K562 (cell line): ENCODE measurements around the gene RNF213. TPM values are rescaled to one million over a fixed set of nuclear protein-coding genes. Genes with fewer than 3 reads are reported as not detected.

Source experiments
- ATAC-seq: fragments of 200-7000 bp; cut with Tn5 transposase; 3 replicates; pipeline ENCODE4 v1.9.1; 2020; ENCODE audit warnings: moderate library complexity
- BruUV-seq: library from RNA; stranded (reverse); fragments of 400-500 nt; replicated peaks from 2 replicates; lab custom pipeline; 2021; lab: Mats Ljungman, UMichigan
- CTCF ChIA-PET: fragments of 300-600 bp; formaldehyde crosslinking; extraction: SDS; loops from one replicate; lab custom pipeline; 2021; ENCODE audit warnings: low intra/inter-chr PET ratio; lab: Yijun Ruan, JAX
- POLR2A ChIA-PET: fragments of 300-600, 350-650 bp; sonication (Branson Sonifier 250); formaldehyde crosslinking; extraction: SDS; loops from one replicate; lab custom pipeline; 2021; ENCODE audit warnings: antibody characterized with exemption, inconsistent platforms; lab: Yijun Ruan, JAX
- DNase-seq, 4 experiments: peaks; one replicate each; pipeline versions ENCODE4 v3.0.0 to v3.0.0-alpha.2; 2011 to 2018; ENCODE audit warnings: low spot score in 3 of 4, mixed read lengths in 3 of 4; ENCODE audit errors: extremely low read depth in 1 of 4
- FAIRE-seq: peaks from 2 replicates; lab custom pipeline; 2011; peaks lifted over from hg19 to GRCh38; lab: Jason Lieb, UNC
- H2AFZ ChIP-seq: 2 replicates; pipeline ENCODE4 v1.6.0; 2011; ENCODE audit warnings: low read depth, low read length, control low read depth, inconsistent platforms
- H3K27ac ChIP-seq: fragments of 200-600 bp; 3 replicates; pipeline ENCODE4 v1.8.0; 2011; ENCODE audit warnings: low read depth, mild to moderate bottlenecking, control low read depth, inconsistent platforms, low read length, moderate library complexity, mixed read lengths; ENCODE audit errors: extremely low read depth
- H3K27me3 ChIP-seq, 2 experiments: fragments of 300-600 bp in 1 of 2; 2 replicates in 1 of 2; 3 replicates in 1 of 2; pipeline versions ENCODE4 v1.6.0 to v1.8.0; 2011; ENCODE audit warnings: inconsistent platforms in 2 of 2, low read length in 2 of 2, mild to moderate bottlenecking in 1 of 2, mixed read lengths in 1 of 2, moderate library complexity in 1 of 2; ENCODE audit not compliant: control insufficient read depth in 2 of 2, insufficient read depth in 2 of 2
- H3K36me3 ChIP-seq: fragments of 300-600 bp; 3 replicates; pipeline ENCODE4 v1.8.0; 2011; ENCODE audit warnings: mild to moderate bottlenecking, low read length, inconsistent platforms; ENCODE audit not compliant: control insufficient read depth, insufficient read depth
- H3K4me1 ChIP-seq, 2 experiments: fragments of 200-600 bp in 1 of 2; replicated peaks in 1 of 2; 2 replicates in 1 of 2; 3 replicates in 1 of 2; pipeline versions ENCODE4 v1.5.1 to v1.8.0; 2011; ENCODE audit warnings: inconsistent platforms in 2 of 2, low read length in 2 of 2, mild to moderate bottlenecking in 1 of 2, mixed read lengths in 1 of 2, moderate library complexity in 1 of 2; ENCODE audit not compliant: control insufficient read depth in 2 of 2, insufficient read depth in 2 of 2
- H3K4me2 ChIP-seq: 2 replicates; pipeline ENCODE4 v1.6.1; 2011; ENCODE audit warnings: low read length, control low read depth, inconsistent platforms, mixed read lengths; ENCODE audit not compliant: insufficient read depth
- H3K4me3 ChIP-seq: fragments of 200-600 bp; sonication (generic), shearing (Covaris generic); 2 replicates; pipeline ENCODE4 v1.5.1; 2016; ENCODE audit warnings: control low read depth, inconsistent platforms
- H3K79me2 ChIP-seq: fragments of 200-600 bp; 3 replicates; pipeline ENCODE4 v1.8.0; 2011; ENCODE audit warnings: low read length, inconsistent platforms; ENCODE audit not compliant: control insufficient read depth, insufficient read depth
- H3K9ac ChIP-seq, 2 experiments: 2 replicates each; pipeline versions ENCODE4 v1.6.0 to v1.6.1; 2011; ENCODE audit warnings: low read depth in 2 of 2, low read length in 2 of 2, control low read depth in 1 of 2, inconsistent platforms in 1 of 2, mild to moderate bottlenecking in 1 of 2, mixed read lengths in 1 of 2; ENCODE audit not compliant: insufficient read depth in 1 of 2
- H3K9me1 ChIP-seq: one replicate; pipeline ENCODE4 v1.6.0; 2011; ENCODE audit warnings: inconsistent platforms, mild to moderate bottlenecking, low read length, moderate library complexity; ENCODE audit not compliant: control insufficient read depth, insufficient read depth
- H3K9me3 ChIP-seq: replicated peaks from 2 replicates; pipeline ENCODE4 v1.5.1; 2011; ENCODE audit warnings: low read depth, low read length, inconsistent platforms; ENCODE audit not compliant: control insufficient read depth, insufficient read depth
- H4K20me1 ChIP-seq: replicated peaks from 2 replicates; pipeline ENCODE4 v1.6.1; 2011; ENCODE audit warnings: low read length, inconsistent platforms, mixed read lengths; ENCODE audit not compliant: control insufficient read depth, insufficient read depth
- ATF1 ChIP-seq, 2 experiments: fragments of 450-650 bp in 1 of 2; IDR thresholded peaks; 2 replicates each; pipeline ENCODE4 v1.6.1; 2016; ENCODE audit warnings: missing compliant biosample characterization in 1 of 2, missing genetic modification characterization in 1 of 2
- BRF1 ChIP-seq: IDR thresholded peaks from 3 replicates; pipeline ENCODE4 v1.6.1; 2011; ENCODE audit warnings: borderline replicate concordance, mild to moderate bottlenecking; ENCODE audit not compliant: insufficient read length; ENCODE audit errors: extremely low read depth
- DNMT1 ChIP-seq: fragments of 450-650 bp; IDR thresholded peaks from 2 replicates; pipeline ENCODE4 v1.6.1; 2016; ENCODE audit warnings: antibody characterized with exemption, mild to moderate bottlenecking
- JUND ChIP-seq, 2 experiments: IDR thresholded peaks; 2 replicates in 1 of 2; 3 replicates in 1 of 2; pipeline ENCODE4 v1.6.1; 2011; ENCODE audit warnings: borderline replicate concordance in 2 of 2, low read depth in 2 of 2, low read length in 2 of 2, improper control_type of control experiment in 1 of 2, missing biosample characterization in 1 of 2, missing genetic modification characterization in 1 of 2, missing genetic modification reagents in 1 of 2
- THRB ChIP-seq: fragments of 450-650 bp; formaldehyde crosslinking; conservative IDR thresholded peaks from 2 replicates; pipeline ENCODE4 v1.4.0; 2022; ENCODE audit warnings: mild to moderate bottlenecking, missing genetic modification characterization
- WGBS: fragments of 100-300 bp; shearing (Covaris generic); methylation state at CpG from one replicate; pipeline ENCODE4 v1.1.6; 2016; ENCODE audit warnings: low coverage, mixed read lengths; ENCODE audit not compliant: insufficient coverage; ENCODE audit errors: missing lambda C conversion rate; 5-methylcytosine and 5-hydroxymethylcytosine counted together
- in situ Hi-C: fragments of 300-500 bp; cut with MboI; formaldehyde crosslinking; loops from 4 replicates; pipeline ENCODE4 v1.15.0; 2018; ENCODE audit warnings: inconsistent platforms, mixed read lengths
- intact Hi-C: fragments of 100-400 bp; cut with micrococcal nuclease; formaldehyde crosslinking; loops from 2 replicates; pipeline ENCODE4 v1.14.2; 2022
- polyA plus RNA-seq, 8 experiments: library from polyadenylated mRNA; depleted of rRNA in 4 of 8; stranded (reverse) in 5 of 8; unstranded in 3 of 8; fragments of >200 nt; fragmentation: Nextera tagmentation in 2 of 8; fragmentation: Illumina TruSeq in 1 of 8; extraction: Ambion mirVana in 2 of 8; extraction: Trizol in 1 of 8; gene quantifications; 2 replicates each; pipeline versions ENCODE4 v1.2.1 to v1.2.3, GENCODE V29; 2011 to 2014; ENCODE audit warnings: inconsistent platforms in 1 of 8, missing spikeins in 1 of 8
- total RNA-seq, 7 experiments: library from RNA; depleted of rRNA in 6 of 7; stranded (reverse); fragments of >200 nt in 6 of 7; fragmentation: Illumina TruSeq in 2 of 7; extraction: Trizol in 2 of 7; gene quantifications; 2 replicates each; pipeline versions ENCODE4 v1.2.1 to v1.2.3, GENCODE V29; 2011 to 2021; ENCODE audit warnings: low replicate concordance in 1 of 7
- TF ChIP-seq, protein P1 (sequence below), 2 experiments: fragments of 450-650 bp in 1 of 2; sonication (generic) in 1 of 2; formaldehyde crosslinking in 1 of 2; IDR thresholded peaks in 1 of 2; conservative IDR thresholded peaks in 1 of 2; 2 replicates each; pipeline versions ENCODE4 v1.6.1 to v1.8.1; 2016 to 2023; ENCODE audit warnings: mild to moderate bottlenecking in 2 of 2, moderate library complexity in 2 of 2, inconsistent platforms in 1 of 2, missing genetic modification reagents in 1 of 2
- TF ChIP-seq, protein P2 (sequence below): fragments of 250-450 bp; sonication (Bioruptor Pico); IDR thresholded peaks from 2 replicates; pipeline ENCODE4 v1.5.0; 2020; ENCODE audit warnings: mild to moderate bottlenecking

The RNF213 gene
- total and polyA plus RNA-seq, 9 of the 15 experiments (the other 6 are each of a cell fraction or from before 2014, with no cell fraction given) = 5.3 to 33.6 (median 17.9) TPM

DNA sequence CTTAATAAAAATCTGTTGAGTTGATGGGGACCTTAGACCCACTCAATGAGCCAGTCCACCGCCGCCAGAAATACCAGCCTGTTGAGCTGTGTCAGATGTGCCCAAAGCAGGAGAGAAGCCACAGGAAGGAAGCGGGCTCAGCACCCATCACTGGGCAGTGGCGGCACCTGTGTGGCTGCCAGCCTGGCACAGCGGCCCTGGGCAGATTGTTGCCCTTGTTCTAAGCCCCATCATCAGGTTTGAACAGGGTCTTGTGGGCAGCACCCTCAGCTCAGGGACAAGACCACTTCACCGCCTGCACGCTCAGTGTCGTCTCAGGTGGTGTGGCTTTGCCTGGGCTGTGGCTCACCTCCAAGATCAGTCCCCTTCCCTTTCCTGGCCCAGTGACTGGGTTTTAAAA is 163.6 kb downstream of the RNF213 start:
- Histone ChIP-seq H3K27ac (no peak overlapping the region), H3K79me2 (no peaks in the 10 kb centered on the region), H3K9me1 (no peaks in the 10 kb centered on the region), H3K4me2 (no peak overlapping the region), H3K36me3 (no peaks in the 10 kb centered on the region), H2AFZ (no peak overlapping the region), H4K20me1 (peaks cover 33% of the 10 kb centered on the region), H3K27me3 (peaks cover 20 to 69% of the 10 kb centered on the region in 2 experiments; a peak in 4 of 5 replicates), H3K9ac (no peak overlapping the region; a peak in 1 of 4 replicates), H3K9me3 (no peaks in the 10 kb centered on the region), H3K4me3 (no peak overlapping the region), H3K4me1 (peaks cover 0 to 36% of the 10 kb centered on the region in 2 experiments; a peak in 2 of 5 replicates)
- DNase-seq (no peak), ATAC-seq (no peak), FAIRE-seq (no peak)
- no TSS peak for BruUV-seq
- intact Hi-C loops = no loop called here
- POLR2A ChIA-PET = interaction anchor here (0.5 to 1.1 kb wide), 4 partner anchors 25 to 611 kb away, joined by 3 to 4 read pairs (median 3); partner anchors contain the start of gene BAIAP2
- CTCF ChIA-PET = no interaction called here
- TF ChIP-seq DNMT1 (no peak), ATF1 (CRISPR knock-in tag; IDR thresholded peaks at IDR 0.05) (no peak), ATF1 (tag; IDR thresholded peaks at IDR 0.05) (no peak)
- 10% methylated on average over 8 of the region's 8 CpGs for WGBS
- in situ Hi-C loops = no loop called here

DNA sequence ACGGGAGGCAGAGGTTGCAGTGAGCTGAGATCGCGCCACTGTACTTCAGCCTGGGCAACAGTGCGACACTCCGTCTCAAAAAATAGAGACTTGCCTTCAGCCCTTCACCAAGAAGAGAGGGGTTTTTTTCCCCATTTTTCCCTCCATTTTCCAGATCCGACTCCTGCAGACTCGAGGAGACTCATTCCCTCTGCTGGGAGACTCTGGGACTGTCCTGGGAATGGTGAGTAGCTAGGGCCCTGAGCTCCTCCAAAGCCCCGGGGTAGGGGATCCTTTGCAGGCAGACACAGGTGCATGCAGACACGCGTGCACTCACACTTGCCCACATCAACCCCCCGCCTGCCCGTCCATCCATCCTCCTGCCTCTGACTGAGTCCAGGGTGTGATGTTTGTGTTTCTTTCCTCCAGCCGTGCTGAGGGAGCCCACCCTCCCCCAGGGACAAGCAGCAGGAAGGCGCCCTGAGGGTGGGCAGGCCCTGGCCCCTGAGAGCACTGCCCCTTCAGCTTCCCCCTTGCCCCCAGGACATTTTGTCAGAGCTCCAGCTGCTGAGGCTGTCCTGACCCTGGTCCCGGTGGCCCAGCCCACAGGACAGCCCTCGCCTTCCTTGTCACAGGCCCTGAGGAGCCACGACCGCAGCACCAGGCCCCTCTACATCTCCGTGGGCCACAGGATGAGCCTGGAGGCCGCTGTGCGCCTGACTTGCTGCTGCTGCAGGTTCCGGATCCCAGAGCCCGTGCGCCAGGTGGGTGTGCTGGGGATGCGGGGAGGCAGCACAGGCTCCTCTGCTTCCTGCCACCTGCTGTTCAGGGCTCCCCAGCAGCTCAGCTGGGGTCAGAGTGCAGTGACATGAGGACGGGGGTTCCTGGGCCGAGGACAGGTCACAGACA is 164.5 kb downstream of the RNF213 start:
- no peaks in the 10 kb centered on the region for H3K9me3 ChIP-seq
- H4K20me1 ChIP-seq = peaks cover 33% of the 10 kb centered on the region
- no peak for FAIRE-seq
- no peaks in the 10 kb centered on the region for H3K79me2 ChIP-seq
- H3K36me3 ChIP-seq = no peaks in the 10 kb centered on the region
- no TSS peak for BruUV-seq
- H3K4me3 ChIP-seq = no peak overlapping the region
- intact Hi-C loops = loop anchor here (5.0 kb wide), 2 partner anchors 227 to 557 kb away; no protein-coding TSS in a partner anchor
- CTCF ChIA-PET = interaction anchor here (2.7 kb wide), 1 partner anchor 150 kb away, joined by 38 read pairs; no protein-coding TSS in a partner anchor
- no peak overlapping the region for H3K27ac ChIP-seq
- H3K9ac ChIP-seq = 0 out of 4 replicates have a peak overlapping the region, but pooled peaks of 1 of the 2 experiments have one; percentile 26
- in situ Hi-C loops = loop anchor here (5.0 kb wide), 2 partner anchors 152 to 557 kb away; no protein-coding TSS in a partner anchor
- ATAC-seq = no peak
- H3K27me3 ChIP-seq = peaks cover 20 to 78% of the 10 kb centered on the region in 2 experiments; a peak in 4 of 5 replicates
- 14% methylated on average over 26 of the region's 27 CpGs for WGBS
- H3K4me2 ChIP-seq = no peak overlapping the region
- POLR2A ChIA-PET = interaction anchor here (0.6 to 0.8 kb wide), 5 partner anchors 24 to 1584 kb away, joined by 3 read pairs; no protein-coding TSS in a partner anchor
- DNase-seq = no peak
- H3K9me1 ChIP-seq = no peaks in the 10 kb centered on the region
- H2AFZ ChIP-seq = no peak overlapping the region
- peaks cover 0 to 45% of the 10 kb centered on the region in 2 experiments; a peak in 2 of 5 replicates for H3K4me1 ChIP-seq
- TF ChIP-seq, protein P1, sequence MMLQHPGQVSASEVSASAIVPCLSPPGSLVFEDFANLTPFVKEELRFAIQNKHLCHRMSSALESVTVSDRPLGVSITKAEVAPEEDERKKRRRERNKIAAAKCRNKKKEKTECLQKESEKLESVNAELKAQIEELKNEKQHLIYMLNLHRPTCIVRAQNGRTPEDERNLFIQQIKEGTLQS (IDR thresholded peaks at IDR 0.05) = no peak
- TF ChIP-seq, protein P1 (CRISPR knock-in tag; conservative IDR thresholded peaks at IDR 0.05) = no peak
- TF ChIP-seq, protein P2, sequence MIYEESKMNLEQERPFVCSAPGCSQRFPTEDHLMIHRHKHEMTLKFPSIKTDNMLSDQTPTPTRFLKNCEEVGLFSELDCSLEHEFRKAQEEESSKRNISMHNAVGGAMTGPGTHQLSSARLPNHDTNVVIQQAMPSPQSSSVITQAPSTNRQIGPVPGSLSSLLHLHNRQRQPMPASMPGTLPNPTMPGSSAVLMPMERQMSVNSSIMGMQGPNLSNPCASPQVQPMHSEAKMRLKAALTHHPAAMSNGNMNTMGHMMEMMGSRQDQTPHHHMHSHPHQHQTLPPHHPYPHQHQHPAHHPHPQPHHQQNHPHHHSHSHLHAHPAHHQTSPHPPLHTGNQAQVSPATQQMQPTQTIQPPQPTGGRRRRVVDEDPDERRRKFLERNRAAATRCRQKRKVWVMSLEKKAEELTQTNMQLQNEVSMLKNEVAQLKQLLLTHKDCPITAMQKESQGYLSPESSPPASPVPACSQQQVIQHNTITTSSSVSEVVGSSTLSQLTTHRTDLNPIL (CRISPR knock-in tag) = no peak
- TF ChIP-seq BRF1 (no peak), JUND (IDR thresholded peaks at IDR 0.05; ENCODE audit: borderline replicate concordance, low read depth, low read length) (no peak), JUND (tag; IDR thresholded peaks at IDR 0.05; ENCODE audit: borderline replicate concordance, low read depth, low read length) (no peak), THRB (CRISPR knock-in tag) (no peak)
